Neuronal stem cell (in vitro differentiated cells): ENCODE results near the gene POLN.

Experiments
- DNase-seq: peaks from one replicate; pipeline ENCODE4 v3.0.0-alpha.2; 2013; ENCODE audit warnings: low spot score
- H2AFZ ChIP-seq: one replicate; pipeline ENCODE4 v1.6.1; 2013; ENCODE audit warnings: mild to moderate bottlenecking, low read length, inconsistent platforms
- H2AK5ac ChIP-seq: 2 replicates; pipeline ENCODE4 v1.6.1; 2013; ENCODE audit warnings: low read depth, mild to moderate bottlenecking, inconsistent platforms, low read length, moderate library complexity, mixed read lengths
- H2BK120ac ChIP-seq: 2 replicates; pipeline ENCODE4 v1.6.1; 2013; ENCODE audit warnings: low read depth, mild to moderate bottlenecking, inconsistent platforms, low read length, moderate library complexity, mixed read lengths
- H2BK12ac ChIP-seq: one replicate; pipeline ENCODE4 v1.6.1; 2013; ENCODE audit warnings: low read length, inconsistent platforms
- H2BK15ac ChIP-seq: 2 replicates; pipeline ENCODE4 v1.6.1; 2013; ENCODE audit warnings: mild to moderate bottlenecking, low read length, inconsistent platforms, mixed read lengths
- H2BK5ac ChIP-seq: one replicate; pipeline ENCODE4 v1.6.1; 2013; ENCODE audit warnings: inconsistent platforms, mild to moderate bottlenecking, low read length, moderate library complexity
- H3K14ac ChIP-seq: one replicate; pipeline ENCODE4 v1.6.1; 2013; ENCODE audit warnings: low read length, inconsistent platforms
- H3K18ac ChIP-seq: 2 replicates; pipeline ENCODE4 v1.6.1; 2013; ENCODE audit warnings: low read length, inconsistent platforms
- H3K23ac ChIP-seq: 2 replicates; pipeline ENCODE4 v1.6.1; 2013; ENCODE audit warnings: low read depth, mild to moderate bottlenecking, mixed read lengths, low read length, inconsistent platforms; ENCODE audit not compliant: poor library complexity
- H3K27ac ChIP-seq: replicated peaks from 3 replicates; pipeline ENCODE4 v1.5.1; 2013; ENCODE audit warnings: low read length, inconsistent platforms
- H3K27me3 ChIP-seq, 3 experiments: 2 replicates each; pipeline ENCODE4 v1.6.1; 2013; ENCODE audit warnings: low read length in 3 of 3, mild to moderate bottlenecking in 2 of 3, inconsistent platforms in 1 of 3, low read depth in 1 of 3, mixed read lengths in 1 of 3, moderate library complexity in 1 of 3; ENCODE audit not compliant: control insufficient read depth in 3 of 3, insufficient read depth in 3 of 3
- H3K36me3 ChIP-seq, 2 donors: replicated peaks in 1 of 2; 2 replicates each; pipeline ENCODE4 v1.6.1; 2013; ENCODE audit warnings: low read length in 2 of 2; ENCODE audit not compliant: control insufficient read depth in 2 of 2, insufficient read depth in 2 of 2
- H3K4ac ChIP-seq: 2 replicates; pipeline ENCODE4 v1.6.1; 2013; ENCODE audit warnings: inconsistent platforms, mild to moderate bottlenecking, low read length, moderate library complexity
- H3K4me1 ChIP-seq, 2 donors: 1 replicate in 1 of 2; 2 replicates in 1 of 2; pipeline ENCODE4 v1.6.1; 2013; ENCODE audit warnings: low read length in 2 of 2, low read depth in 1 of 2; ENCODE audit not compliant: control insufficient read depth in 2 of 2, insufficient read depth in 1 of 2
- H3K4me2 ChIP-seq: one replicate; pipeline ENCODE4 v1.6.1; 2013; ENCODE audit warnings: mild to moderate bottlenecking, low read length, inconsistent platforms; ENCODE audit not compliant: insufficient read depth, poor library complexity, severe bottlenecking
- H3K4me3 ChIP-seq, 2 donors: 2 replicates each; pipeline ENCODE4 v1.5.1; 2013; ENCODE audit warnings: low read length in 2 of 2, mild to moderate bottlenecking in 2 of 2, inconsistent platforms in 1 of 2, moderate library complexity in 1 of 2
- H3K79me1 ChIP-seq: one replicate; pipeline ENCODE4 v1.6.1; 2013; ENCODE audit warnings: low read depth, mild to moderate bottlenecking, inconsistent platforms, low read length, moderate library complexity
- H3K9ac ChIP-seq: one replicate; pipeline ENCODE4 v1.6.1; 2013; ENCODE audit warnings: mild to moderate bottlenecking, low read depth, low read length, inconsistent platforms; ENCODE audit not compliant: poor library complexity
- H3K9me3 ChIP-seq, 2 donors: replicated peaks in 1 of 2; 2 replicates each; pipeline versions ENCODE3 to v1.6.1; 2013; ENCODE audit warnings: low read length in 2 of 2, mild to moderate bottlenecking in 2 of 2, inconsistent platforms in 1 of 2, low read depth in 1 of 2, mixed read lengths in 1 of 2, moderate library complexity in 1 of 2; ENCODE audit not compliant: control insufficient read depth in 2 of 2, insufficient read depth in 1 of 2
- H4K8ac ChIP-seq: one replicate; pipeline ENCODE4 v1.6.1; 2013; ENCODE audit warnings: low read depth, mild to moderate bottlenecking, inconsistent platforms, low read length, moderate library complexity
- H4K91ac ChIP-seq: one replicate; pipeline ENCODE4 v1.6.1; 2013; ENCODE audit warnings: low read length, low read depth, mild to moderate bottlenecking, inconsistent platforms; ENCODE audit not compliant: poor library complexity
- WGBS, 2 donors: extraction: QIAGEN DNeasy Blood & Tissue Kit; methylation state at CpG; one replicate each; pipeline ENCODE4 v1.1.7; 2013; ENCODE audit warnings: missing lambda C conversion rate in 2 of 2, mixed read lengths in 1 of 2; ENCODE audit not compliant: insufficient read length in 2 of 2, insufficient replicate concordance in 1 of 2; ENCODE audit errors: extremely low coverage in 2 of 2; 5-methylcytosine and 5-hydroxymethylcytosine counted together

Gene POLN

GRCh38 chr4:2101346-2102044 lies 140.4 kb downstream of the POLN start:
- Histone ChIP-seq H2BK120ac (no peak overlapping the region), H3K14ac (peak overlapping the region; percentile 14), H3K23ac (no peak overlapping the region), H3K18ac (no peak overlapping the region), H3K4ac (no peak overlapping the region), H3K9ac (no peak overlapping the region), H2BK12ac (no peak overlapping the region), H2AK5ac (no peak overlapping the region), H3K4me1 (no peaks in the 10 kb centered on the region), H3K9me3 (peaks cover 19 to 30% of the 10 kb centered on the region in 2 donors), H2BK15ac (no peak overlapping the region), H3K79me1 (no peaks in the 10 kb centered on the region), H4K91ac (no peak overlapping the region), H3K27ac (no peak overlapping the region), H4K8ac (no peak overlapping the region), H2AFZ (no peak overlapping the region), H3K4me2 (no peak overlapping the region), H3K36me3 (no peaks in the 10 kb centered on the region), H2BK5ac (no peak overlapping the region), H3K27me3 (no peaks in the 10 kb centered on the region), H3K4me3 (no peak overlapping the region)
- no CpG with 5 or more reads among the region's 7 CpGs for WGBS, 2 donors
- DNase-seq: no peak

- Histone ChIP-seq H3K9me3 (peaks cover 8 to 12% of the 10 kb centered on the region in 2 donors), H3K27ac (no peak overlapping the region), H2AFZ (no peak overlapping the region), H3K18ac (no peak overlapping the region), H3K27me3 (no peaks in the 10 kb centered on the region), H3K4me1 (peaks cover 0 to 11% of the 10 kb centered on the region in 2 donors), H2BK120ac (no peak overlapping the region), H3K9ac (no peak overlapping the region), H3K4me2 (no peak overlapping the region), H2AK5ac (peak overlapping the region; percentile 47), H2BK15ac (no peak overlapping the region), H3K4ac (no peak overlapping the region), H3K4me3 (no peak overlapping the region), H4K91ac (peak overlapping the region; percentile 19), H4K8ac (no peak overlapping the region), H3K36me3 (no peaks in the 10 kb centered on the region), H3K14ac (no peak overlapping the region), H3K23ac (no peak overlapping the region), H2BK12ac (no peak overlapping the region), H3K79me1 (no peaks in the 10 kb centered on the region), H2BK5ac (no peak overlapping the region)
- no peak for DNase-seq
- no CpG with 5 or more reads among the region's 7 CpGs for WGBS, 2 donors
Measured at GRCh38 chr4:2096073-2096609, 145.8 kb downstream of the POLN start.

GRCh38 chr4:2095236-2096072 lies 146.5 kb downstream of the POLN start:
- Histone ChIP-seq H3K27me3 (no peaks in the 10 kb centered on the region), H3K18ac (no peak overlapping the region), H3K4ac (no peak overlapping the region), H3K9me3 (peaks cover 8 to 12% of the 10 kb centered on the region in 2 donors), H3K4me3 (peak overlapping the region in 1 of 2 donors; percentile 10), H3K36me3 (no peaks in the 10 kb centered on the region), H2AFZ (no peak overlapping the region), H3K4me1 (peaks cover 0 to 11% of the 10 kb centered on the region in 2 donors), H2BK15ac (no peak overlapping the region), H2BK5ac (no peak overlapping the region), H3K4me2 (no peak overlapping the region), H4K91ac (peak overlapping the region; percentile 19), H3K9ac (no peak overlapping the region), H2BK12ac (no peak overlapping the region), H3K79me1 (no peaks in the 10 kb centered on the region), H3K23ac (peak overlapping the region; percentile 3), H3K14ac (no peak overlapping the region), H4K8ac (no peak overlapping the region), H2BK120ac (no peak overlapping the region), H3K27ac (no peak overlapping the region), H2AK5ac (peak overlapping the region; percentile 40)
- WGBS, 2 donors: no CpG with 5 or more reads among the region's 16 CpGs
- no peak for DNase-seq

- H3K36me3 ChIP-seq: no peaks in the 10 kb centered on the region
- no CpG with 5 or more reads among the region's 4 CpGs for WGBS, 2 donors
- peaks cover 0 to 14% of the 10 kb centered on the region in 2 donors for H3K4me1 ChIP-seq
Measured at GRCh38 chr4:2094545-2094944, 147.4 kb downstream of the POLN start.

More at GRCh38 chr4:2094545-2094944, 147.4 kb downstream of the POLN start:
- Histone ChIP-seq H3K4ac (no peak overlapping the region), H4K91ac (no peak overlapping the region), H2BK5ac (no peak overlapping the region), H3K4me3 (no peak overlapping the region), H2BK15ac (no peak overlapping the region), H3K27me3 (no peaks in the 10 kb centered on the region), H4K8ac (no peak overlapping the region), H2AK5ac (no peak overlapping the region), H3K18ac (no peak overlapping the region), H3K14ac (no peak overlapping the region), H2BK120ac (no peak overlapping the region), H3K4me2 (no peak overlapping the region), H2BK12ac (no peak overlapping the region), H2AFZ (peak overlapping the region; percentile 42), H3K79me1 (no peaks in the 10 kb centered on the region), H3K23ac (no peak overlapping the region), H3K9ac (no peak overlapping the region), H3K27ac (no peak overlapping the region), H3K9me3 (peaks cover 8 to 12% of the 10 kb centered on the region in 2 donors)
- no peak for DNase-seq
